GM10266 (cell line): ENCODE measurements around the gene ARHGAP26.

Experiments
- DNase-seq: peaks from one replicate; pipeline ENCODE4 v3.0.0; 2012; ENCODE audit errors: extremely low spot score
- CTCF ChIP-seq: IDR thresholded peaks from 2 replicates; pipeline ENCODE4 v1.5.1; 2012; ENCODE audit warnings: mild to moderate bottlenecking, low read depth; ENCODE audit not compliant: control insufficient read depth, insufficient read depth; ENCODE audit errors: missing control alignments

Gene ARHGAP26

GRCh38 chr5:142769793-142770649 lies at the start of gene ARHGAP26:
ARHGAP26 (plus strand) TSS chr5:142770377; CDS start chr5:142770762, 385 bp downstream.
- peak; percentile 46 for TF ChIP-seq CTCF
- DNase-seq: peak; percentile 95

GRCh38 chr5:142720641-142721271 lies 49.4 kb upstream of the ARHGAP26 start:
- DNase-seq: no peak
- TF ChIP-seq CTCF: no peak

- DNase-seq: no peak
- TF ChIP-seq CTCF: no peak
Measured at GRCh38 chr5:142722146-142722545, 48.0 kb upstream of the ARHGAP26 start.

- TF ChIP-seq CTCF: no peak
- DNase-seq: no peak
Measured at GRCh38 chr5:142722896-142723295, 47.3 kb upstream of the ARHGAP26 start.

- no peak for DNase-seq
- TF ChIP-seq CTCF: no peak
Measured at GRCh38 chr5:142724821-142725220, 45.4 kb upstream of the ARHGAP26 start.

GRCh38 chr5:142725231-142726187 lies 44.7 kb upstream of the ARHGAP26 start:
- DNase-seq: no peak
- TF ChIP-seq CTCF: no peak
